Testis (tissue), 3 donors: ENCODE measurements around the gene GUCA1A. TPM values are rescaled to one million over a fixed set of nuclear protein-coding genes. Genes with fewer than 3 reads are reported as not detected.
A peak's percentile ranks its signal among the peaks of the same experiment; 100 is the strongest.
"Not testable (repeated sequence)": the region's sequence is repeated elsewhere in the genome, so short reads cannot be mapped to it uniquely, and the experiment has no call there.

Experiments used
- DNase-seq: peaks from one replicate; pipeline ENCODE4 v3.0.0-alpha.2; 2019
- H3K27ac ChIP-seq, 2 donors: fragments of 200-600 bp; sonication (generic); one replicate each; pipeline ENCODE4 v1.5.1; 2019
- H3K27me3 ChIP-seq: fragments of 200-600 bp; sonication (generic); one replicate; pipeline ENCODE4 v1.5.1; 2019
- H3K36me3 ChIP-seq: fragments of 200-600 bp; sonication (generic); one replicate; pipeline ENCODE4 v1.5.1; 2017; ENCODE audit warnings: low read depth; ENCODE audit errors: missing control alignments
- H3K4me1 ChIP-seq: fragments of 200-600 bp; sonication (generic); one replicate; pipeline ENCODE4 v1.5.1; 2019
- H3K4me3 ChIP-seq, 2 donors: fragments of 200-600 bp; sonication (generic); one replicate each; pipeline ENCODE4 v1.5.1; 2017 to 2019
- H3K9me3 ChIP-seq: fragments of 200-600 bp; sonication (generic); one replicate; pipeline ENCODE4 v1.5.1; 2017
- CTCF ChIP-seq, 3 experiments: fragments of 450-650 bp in 2 of 3; fragments of 200-600 bp in 1 of 3; sonication (generic) in 1 of 3; IDR thresholded peaks; one replicate each; pipeline ENCODE4 v1.5.1; 2016 to 2019; ENCODE audit warnings: antibody characterized with exemption in 3 of 3, mild to moderate bottlenecking in 2 of 3, moderate library complexity in 1 of 3
- POLR2A ChIP-seq: fragments of 450-650 bp; IDR thresholded peaks from one replicate; pipeline ENCODE4 v1.6.1; 2017; ENCODE audit warnings: antibody characterized with exemption, mild to moderate bottlenecking, moderate library complexity
- WGBS, 2 donors: methylation state at CpG; one replicate each; pipeline ENCODE4 v1.1.5; 2018; 5-methylcytosine and 5-hydroxymethylcytosine counted together
- intact Hi-C: fragments of 100-400 bp; cut with DNase I; formaldehyde crosslinking; loops from one replicate; pipeline ENCODE4 v1.15.1; 2023; ENCODE audit warnings: low total_unique reads
- polyA plus RNA-seq: library from polyadenylated mRNA; stranded (reverse); fragments of 350-450 nt; fragmentation: Illumina TruSeq; extraction: RNeasy Lipid Tissue Mini Kit (QIAGEN cat#74804); gene quantifications from one replicate; pipeline ENCODE4 v1.2.3, GENCODE V29; 2014; ENCODE audit warnings: low read depth, low replicate concordance; ENCODE audit not compliant: insufficient read depth
- total RNA-seq, 2 donors: library from RNA; depleted of rRNA; stranded (reverse); fragments of >200 nt; gene quantifications; one replicate each; pipeline ENCODE4 v1.2.3, GENCODE V29; 2016

Gene GUCA1A
- total and polyA plus RNA-seq, 3 donors from 2014 or later: 6.7 to 47.0 (median 44.2) TPM

DNA sequence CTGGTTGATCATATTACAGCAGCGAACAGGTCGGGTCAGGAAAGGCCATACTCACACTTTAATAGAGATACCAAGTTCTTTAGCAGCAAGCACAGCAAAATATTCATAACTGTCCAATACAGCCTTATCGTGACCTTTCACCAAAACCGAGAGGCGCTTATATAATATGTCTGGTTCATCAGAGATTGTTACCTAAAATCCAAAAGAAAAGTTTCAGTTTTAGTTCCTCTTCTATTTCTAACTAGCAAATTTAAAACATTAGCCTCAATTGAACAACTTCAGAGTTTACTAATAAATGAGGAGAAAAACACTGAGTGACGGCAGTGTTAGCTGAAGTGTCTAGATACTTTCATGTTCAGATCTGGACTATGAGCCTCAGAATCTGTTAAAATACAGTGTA lies 38.6 kb downstream of the GUCA1A start:
- TF ChIP-seq CTCF (IDR thresholded peaks at IDR 0.05) (no peak), POLR2A (no peak)
- intact Hi-C loops: no loop called here
- Histone ChIP-seq H3K4me3 (no peak overlapping the region), H3K27me3 (no peaks in the 10 kb centered on the region), H3K27ac (no peak overlapping the region), H3K9me3 (no peaks in the 10 kb centered on the region), H3K4me1 (peaks cover 5% of the 10 kb centered on the region), H3K36me3 (no peaks in the 10 kb centered on the region)
- WGBS, 2 donors: 89 to 94% methylated on average over 6 of the region's 6 CpGs
- DNase-seq: no peak

DNA sequence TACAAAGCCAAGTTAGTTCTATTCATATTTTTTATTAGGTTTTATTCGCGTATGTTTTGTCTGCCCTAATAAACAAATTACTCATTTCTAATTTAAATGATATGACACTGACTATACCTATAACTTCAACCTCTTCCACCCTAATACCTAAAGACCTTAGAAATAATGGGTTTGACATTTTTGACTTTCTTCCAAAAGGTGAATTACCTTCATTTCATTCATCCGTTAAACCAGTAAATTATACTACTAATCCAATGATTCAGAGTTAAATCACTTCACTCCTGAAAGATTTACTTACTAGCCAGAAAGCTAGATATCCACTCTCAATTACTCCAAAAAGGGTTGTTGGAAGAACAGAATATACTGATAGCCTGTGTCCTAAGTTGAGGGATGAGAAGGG lies 39.3 kb downstream of the GUCA1A start:
- intact Hi-C loops: no loop called here
- Histone ChIP-seq H3K27me3 (no peaks in the 10 kb centered on the region), H3K36me3 (no peaks in the 10 kb centered on the region), H3K4me1 (peaks cover 8% of the 10 kb centered on the region), H3K9me3 (no peaks in the 10 kb centered on the region), H3K27ac (no peak overlapping the region), H3K4me3 (no peak overlapping the region)
- DNase-seq: no peak
- whole genome bisulfite sequencing, 2 donors: 76 to 80% methylated on average over 3 of the region's 3 CpGs
- TF ChIP-seq POLR2A: no peak
- TF ChIP-seq CTCF (IDR thresholded peaks at IDR 0.05): no peak

DNA sequence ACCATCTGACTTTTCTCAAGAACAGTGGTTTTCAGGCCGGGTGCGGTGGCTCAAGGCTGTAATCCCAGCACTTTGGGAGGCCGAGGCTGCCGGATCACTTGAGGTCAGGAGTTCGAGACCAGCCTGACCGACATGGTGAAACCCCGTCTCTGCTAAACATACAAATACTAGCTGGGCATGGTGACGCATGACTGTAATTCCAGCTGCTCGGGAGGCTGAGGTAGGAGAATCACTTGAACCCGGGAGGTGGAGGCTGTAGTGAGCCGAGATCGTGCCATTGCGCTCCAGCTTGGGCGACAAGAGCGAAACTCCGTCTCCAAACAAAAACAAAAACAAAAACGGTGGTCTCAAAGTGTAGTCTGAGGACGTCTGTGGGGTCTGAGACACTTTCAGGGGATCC lies 43.3 kb downstream of the GUCA1A start:
- H3K27ac ChIP-seq, H3K9me3 ChIP-seq, DNase-seq, intact Hi-C loops, H3K27me3 ChIP-seq, H3K4me1 ChIP-seq, H3K36me3 ChIP-seq: not testable (repeated sequence)
- H3K4me3 ChIP-seq: peak overlapping the region in 1 of 2 donors; percentile 86
- WGBS, 2 donors: 72 to 75% methylated on average over 18 of the region's 18 CpGs

GRCh38 chr6:42217157-42217518 lies 44.0 kb downstream of the GUCA1A start:
- WGBS, 2 donors: 1% methylated on average over 5 of the region's 5 CpGs
- intact Hi-C loops: no loop called here
- peak overlapping the region; percentile 74 to 86 for H3K4me3 ChIP-seq
- H3K36me3 ChIP-seq: no peaks in the 10 kb centered on the region
- no peaks in the 10 kb centered on the region for H3K27me3 ChIP-seq
- H3K27ac ChIP-seq: peak overlapping the region; percentile 51 to 62
- no peaks in the 10 kb centered on the region for H3K9me3 ChIP-seq
- TF ChIP-seq CTCF (IDR thresholded peaks at IDR 0.05) (no peak), POLR2A (no peak)
- DNase-seq: no peak
- H3K4me1 ChIP-seq: peaks cover 8% of the 10 kb centered on the region

GRCh38 chr6:42217519-42218367 lies 44.6 kb downstream of the GUCA1A start, which contains the start of gene MRPS10:
TSS of gene MRPS10 (minus strand) at chr6:42217861. CDS start at chr6:42217849, 12 bp downstream.
- Histone ChIP-seq H3K27me3 (no peaks in the 10 kb centered on the region), H3K36me3 (no peaks in the 10 kb centered on the region), H3K9me3 (no peaks in the 10 kb centered on the region), H3K4me1 (peaks cover 8% of the 10 kb centered on the region), H3K4me3 (peak within 1 kb of the TSS; percentile 74 to 86), H3K27ac (peak within 1 kb of the TSS; percentile 51 to 62)
- TF ChIP-seq CTCF (IDR thresholded peaks at IDR 0.05) (peak in 1 of 3 experiments; percentile 14), POLR2A (peak; percentile 8)
- DNase-seq: peak; percentile 98
- intact Hi-C loops: no loop called here
- 4 to 6% methylated on average over 29 of the region's 29 CpGs for WGBS, 2 donors
